CD4-positive, alpha-beta T cell (primary cell): ENCODE measurements around the gene AK9. TPM values are rescaled to one million over a fixed set of nuclear protein-coding genes. Genes with fewer than 3 reads are reported as not detected.
A peak's percentile ranks its signal among the peaks of the same experiment; 100 is the strongest.
"Not testable (repeated sequence)": the region's sequence is repeated elsewhere in the genome, so short reads cannot be mapped to it uniquely, and the experiment has no call there.

ENCODE experiments used
- ATAC-seq: fragments of 200-7000 bp; cut with Tn5 transposase; one replicate; pipeline ENCODE4 v1.10.0; 2022; ENCODE audit warnings: mild to moderate bottlenecking; ENCODE audit not compliant: poor library complexity
- CTCF ChIA-PET: fragments of 350-600 bp; sonication (Branson Sonifier 250); formaldehyde crosslinking; loops from one replicate; lab custom pipeline; 2021; ENCODE audit warnings: antibody characterized with exemption, inconsistent platforms; lab: Charles Lee
- POLR2A ChIA-PET: fragments of 350-600 bp; sonication (Branson Sonifier 250); formaldehyde crosslinking; loops from one replicate; lab custom pipeline; 2021; ENCODE audit warnings: antibody characterized with exemption, inconsistent platforms; lab: Charles Lee
- DNase-seq, 14 experiments: peaks; one replicate each; pipeline ENCODE4 v3.0.0-alpha.2; 2013 to 2020; ENCODE audit warnings: mixed read lengths in 2 of 14
- H3K27ac ChIP-seq, 2 donors: one replicate each; pipeline versions ENCODE4 v1.5.1 to v1.7.0; 2013; ENCODE audit warnings: low read length in 2 of 2, low read depth in 1 of 2, mild to moderate bottlenecking in 1 of 2
- H3K27me3 ChIP-seq, 2 experiments: 1 replicate in 1 of 2; 2 replicates in 1 of 2; pipeline versions ENCODE4 v1.6.1 to v1.7.0; 2013; ENCODE audit warnings: low read length in 2 of 2, control low read depth in 1 of 2, mild to moderate bottlenecking in 1 of 2, moderate library complexity in 1 of 2; ENCODE audit not compliant: insufficient read depth in 2 of 2, control insufficient read depth in 1 of 2
- H3K36me3 ChIP-seq: one replicate; pipeline ENCODE4 v1.6.1; 2013; ENCODE audit warnings: low read length, control low read depth; ENCODE audit not compliant: insufficient read depth
- H3K4me1 ChIP-seq: one replicate; pipeline ENCODE4 v1.6.1; 2013; ENCODE audit warnings: low read length, control low read depth; ENCODE audit not compliant: insufficient read depth
- H3K4me3 ChIP-seq: one replicate; pipeline ENCODE4 v1.5.1; 2013; ENCODE audit warnings: mild to moderate bottlenecking, low read length, moderate library complexity
- H3K9me3 ChIP-seq, 2 experiments: 1 replicate in 1 of 2; 2 replicates in 1 of 2; pipeline versions ENCODE4 v1.6.1 to v1.7.0; 2013; ENCODE audit warnings: low read length in 2 of 2, mild to moderate bottlenecking in 2 of 2, control low read depth in 1 of 2, moderate library complexity in 1 of 2; ENCODE audit not compliant: control insufficient read depth in 1 of 2, insufficient read depth in 1 of 2
- H3K27ac Mint-ChIP-seq: one replicate; pipeline ENCODE4 v1.8.0; 2020; ENCODE audit warnings: mixed read lengths
- H3K27me3 Mint-ChIP-seq: one replicate; pipeline ENCODE4 v1.8.0; 2021; ENCODE audit warnings: mixed read lengths
- H3K36me3 Mint-ChIP-seq: one replicate; pipeline ENCODE4 v1.8.0; 2021; ENCODE audit warnings: low read depth, mixed read lengths
- H3K4me1 Mint-ChIP-seq: one replicate; pipeline ENCODE4 v1.8.0; 2021; ENCODE audit warnings: low read depth, mixed read lengths
- H3K4me3 Mint-ChIP-seq: one replicate; pipeline ENCODE4 v1.8.0; 2020; ENCODE audit warnings: mild to moderate bottlenecking, mixed read lengths
- H3K9me3 Mint-ChIP-seq: one replicate; pipeline ENCODE4 v1.8.0; 2020; ENCODE audit warnings: mixed read lengths
- intact Hi-C, 2 experiments: fragments of 100-400 bp; cut with DNase I in 1 of 2; cut with micrococcal nuclease in 1 of 2; formaldehyde crosslinking; loops; one replicate each; pipeline versions ENCODE4 v1.15.1 to v1.9.0; 2023 to 2025; cut with DNase I, micrococcal nuclease
- total RNA-seq, 174 experiments: library from RNA in 2 of 174; stranded (reverse) in 2 of 174; gene quantifications; one replicate each; pipeline ENCODE4 v1.2.3 and lab custom pipeline; 2021 to 2026
- TF ChIP-seq, protein P1 (sequence below): fragments of 200-600 bp; IDR thresholded peaks from one replicate; pipeline ENCODE4 v1.8.0; 2022; ENCODE audit warnings: antibody characterized with exemption, mild to moderate bottlenecking

AK9 gene
- total RNA-seq, 2 experiments from 2014 or later = 5.3 to 6.6 TPM

DNA sequence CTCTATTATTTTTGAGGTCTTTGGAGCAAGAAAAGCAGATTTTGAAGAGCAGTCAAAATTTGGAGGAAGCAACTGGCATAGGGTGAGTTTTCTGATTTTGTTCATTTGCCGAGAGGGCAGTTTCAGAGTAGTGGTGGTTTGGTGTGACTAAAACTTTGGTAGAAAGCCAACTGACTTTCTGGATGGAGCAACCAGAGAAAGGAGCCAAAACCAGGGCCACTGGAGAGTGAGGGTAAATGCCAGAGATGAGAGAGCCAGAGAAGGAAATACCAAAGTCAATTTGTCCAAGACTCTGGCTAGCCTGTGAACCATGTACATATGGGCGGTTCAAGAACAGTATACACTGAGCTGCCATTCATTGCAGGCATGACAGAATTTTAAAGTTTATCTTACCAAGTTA, 167.5 kb downstream of the AK9 start:
- H3K27ac Mint-ChIP-seq = no peak overlapping the region

DNA sequence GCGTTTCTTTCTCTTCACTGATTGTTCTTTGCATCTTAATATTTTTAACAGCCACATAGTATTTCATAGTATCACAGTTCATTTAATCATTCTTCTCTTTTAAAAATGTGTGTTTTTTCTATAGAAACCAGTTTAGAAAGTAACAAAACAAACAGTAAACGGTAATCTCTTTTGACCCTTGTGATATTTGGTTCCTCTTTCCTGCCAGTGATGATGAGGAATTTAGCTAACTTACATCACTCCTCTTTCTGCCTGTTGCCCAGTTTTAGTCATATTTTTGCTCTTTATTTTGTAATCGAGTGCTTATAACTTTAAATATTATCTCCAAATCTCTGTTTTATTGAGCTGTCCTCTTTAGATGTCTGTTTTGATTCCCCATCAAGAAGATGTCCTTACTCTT, 169.9 kb downstream of the AK9 start:
- Mint-ChIP-seq H3K9me3 (peaks cover 2% of the 10 kb centered on the region), H3K27ac (no peak overlapping the region), H3K36me3 (no peaks in the 10 kb centered on the region), H3K4me1 (peaks cover 20% of the 10 kb centered on the region), H3K4me3 (no peak overlapping the region), H3K27me3 (no peaks in the 10 kb centered on the region)
- Histone ChIP-seq H3K27me3 (no peaks in the 10 kb centered on the region), H3K4me1 (peaks cover 4% of the 10 kb centered on the region), H3K36me3 (no peaks in the 10 kb centered on the region), H3K27ac (no peak overlapping the region), H3K4me3 (no peak overlapping the region), H3K9me3 (no peaks in the 10 kb centered on the region)
- ATAC-seq (no peak), DNase-seq (no peak)
- intact Hi-C loops = no loop called here
- CTCF ChIA-PET = interaction anchor here (1.1 kb wide), 1 partner anchor 80 kb away, joined by 3 read pairs; the partner anchor contains the start of genes PPIL6 and SMPD2
- TF ChIP-seq, protein P1, sequence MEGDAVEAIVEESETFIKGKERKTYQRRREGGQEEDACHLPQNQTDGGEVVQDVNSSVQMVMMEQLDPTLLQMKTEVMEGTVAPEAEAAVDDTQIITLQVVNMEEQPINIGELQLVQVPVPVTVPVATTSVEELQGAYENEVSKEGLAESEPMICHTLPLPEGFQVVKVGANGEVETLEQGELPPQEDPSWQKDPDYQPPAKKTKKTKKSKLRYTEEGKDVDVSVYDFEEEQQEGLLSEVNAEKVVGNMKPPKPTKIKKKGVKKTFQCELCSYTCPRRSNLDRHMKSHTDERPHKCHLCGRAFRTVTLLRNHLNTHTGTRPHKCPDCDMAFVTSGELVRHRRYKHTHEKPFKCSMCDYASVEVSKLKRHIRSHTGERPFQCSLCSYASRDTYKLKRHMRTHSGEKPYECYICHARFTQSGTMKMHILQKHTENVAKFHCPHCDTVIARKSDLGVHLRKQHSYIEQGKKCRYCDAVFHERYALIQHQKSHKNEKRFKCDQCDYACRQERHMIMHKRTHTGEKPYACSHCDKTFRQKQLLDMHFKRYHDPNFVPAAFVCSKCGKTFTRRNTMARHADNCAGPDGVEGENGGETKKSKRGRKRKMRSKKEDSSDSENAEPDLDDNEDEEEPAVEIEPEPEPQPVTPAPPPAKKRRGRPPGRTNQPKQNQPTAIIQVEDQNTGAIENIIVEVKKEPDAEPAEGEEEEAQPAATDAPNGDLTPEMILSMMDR = no peak
- POLR2A ChIA-PET = interaction anchor here (1.5 kb wide), 1 partner anchor 30 kb away, joined by 3 read pairs; no protein-coding TSS in a partner anchor

More for the DNA sequence above, 167.5 kb downstream of the AK9 start:
- Histone ChIP-seq H3K27me3 (no peaks in the 10 kb centered on the region), H3K36me3 (no peaks in the 10 kb centered on the region), H3K4me1 (peaks cover 4% of the 10 kb centered on the region), H3K9me3 (no peaks in the 10 kb centered on the region), H3K4me3 (no peak overlapping the region), H3K27ac (no peak overlapping the region)
- H3K4me1 Mint-ChIP-seq = no peaks in the 10 kb centered on the region
- no peaks in the 10 kb centered on the region for H3K36me3 Mint-ChIP-seq
- ChIA-PET CTCF (no interaction called here), POLR2A (no interaction called here)
- H3K4me3 Mint-ChIP-seq = no peak overlapping the region
- no peaks in the 10 kb centered on the region for H3K27me3 Mint-ChIP-seq
- peaks cover 2% of the 10 kb centered on the region for H3K9me3 Mint-ChIP-seq
- TF ChIP-seq, protein P1 = no peak
- intact Hi-C loops = no loop called here
- no peak for DNase-seq
- ATAC-seq = no peak

DNA sequence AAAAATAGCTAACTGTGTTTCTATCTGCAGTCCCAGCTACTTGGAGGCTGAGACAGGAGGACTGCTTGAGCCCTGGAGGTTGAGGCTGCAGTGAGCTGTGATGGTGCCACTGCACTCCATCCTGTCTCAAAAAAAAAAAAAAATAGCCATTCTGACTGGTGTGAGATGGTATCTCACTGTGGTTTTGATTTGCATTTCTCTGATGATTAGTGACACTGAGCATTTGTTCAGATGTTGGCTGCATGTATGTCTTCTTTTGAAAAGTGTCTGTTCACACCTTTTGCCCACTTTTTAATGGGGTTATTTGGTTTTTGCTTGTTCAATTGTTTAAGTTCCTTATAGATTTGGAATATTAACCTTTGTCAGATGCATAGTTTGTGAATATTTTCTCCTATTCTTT, 171.4 kb downstream of the AK9 start:
- POLR2A ChIA-PET, H3K9me3 ChIP-seq, H3K27ac ChIP-seq, H3K36me3 Mint-ChIP-seq, intact Hi-C loops, H3K4me3 ChIP-seq, H3K9me3 Mint-ChIP-seq, H3K4me3 Mint-ChIP-seq, H3K27me3 ChIP-seq, H3K36me3 ChIP-seq, ATAC-seq, CTCF ChIA-PET, DNase-seq, H3K27me3 Mint-ChIP-seq, H3K27ac Mint-ChIP-seq, H3K4me1 ChIP-seq: not testable (repeated sequence)
- H3K4me1 Mint-ChIP-seq = peaks cover 34% of the 10 kb centered on the region

DNA sequence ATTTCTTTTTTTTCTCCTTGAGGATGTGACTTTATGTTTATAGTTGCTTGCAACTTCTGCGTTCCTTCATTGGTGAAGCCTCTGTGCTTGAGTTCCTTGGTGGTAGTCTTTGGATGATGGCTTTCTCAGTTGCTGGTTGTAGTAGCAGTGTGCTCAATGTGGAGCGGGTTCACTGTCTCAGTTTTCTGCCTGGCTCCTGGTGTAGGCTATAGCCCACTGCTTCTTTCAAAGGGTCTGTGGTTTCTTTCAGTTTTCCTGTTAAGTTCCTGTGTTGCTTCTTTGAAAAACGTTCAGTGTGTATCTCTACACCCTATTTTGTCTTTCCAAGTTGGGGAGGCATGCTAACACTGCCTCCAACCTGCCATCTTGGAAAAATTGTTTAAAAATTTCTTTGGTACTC, 174.1 kb downstream of the AK9 start:
- ATAC-seq (no peak), DNase-seq (peak in 1 of 14 experiments; percentile 13)
- intact Hi-C loops = no loop called here
- Histone ChIP-seq H3K4me3 (no peak overlapping the region), H3K9me3 (no peaks in the 10 kb centered on the region), H3K27ac (no peak overlapping the region), H3K27me3 (no peaks in the 10 kb centered on the region), H3K36me3 (no peaks in the 10 kb centered on the region), H3K4me1 (peaks cover 7% of the 10 kb centered on the region)
- TF ChIP-seq, protein P1 = no peak
- H3K27me3 Mint-ChIP-seq = no peaks in the 10 kb centered on the region
- H3K9me3 Mint-ChIP-seq = no peaks in the 10 kb centered on the region
- ChIA-PET CTCF (no interaction called here), POLR2A (no interaction called here)
- H3K27ac Mint-ChIP-seq = peak overlapping the region; percentile 2
- H3K36me3 Mint-ChIP-seq = no peaks in the 10 kb centered on the region
- peaks cover 36% of the 10 kb centered on the region for H3K4me1 Mint-ChIP-seq
- peak overlapping the region; percentile 75 for H3K4me3 Mint-ChIP-seq
